Thymus (tissue), 14 donors: ENCODE results near the gene GRHPR. TPM values are rescaled to one million over a fixed set of nuclear protein-coding genes. Genes with fewer than 3 reads are reported as not detected.
A peak's percentile ranks its signal among the peaks of the same experiment; 100 is the strongest.

ENCODE experiments used
- DNase-seq, 9 donors: peaks; one replicate each; pipeline ENCODE4 v3.0.0-alpha.2; 2013; ENCODE audit warnings: low spot score in 9 of 9, low read depth in 6 of 9, missing footprints in 1 of 9
- H3K27ac ChIP-seq, 2 donors: one replicate each; pipeline ENCODE4 v1.5.1; 2013; ENCODE audit warnings: control low read depth in 1 of 2, low read depth in 1 of 2, low read length in 1 of 2, mild to moderate bottlenecking in 1 of 2, moderate library complexity in 1 of 2
- H3K27me3 ChIP-seq, 2 donors: one replicate each; pipeline ENCODE4 v1.5.1; 2013; ENCODE audit warnings: low read length in 1 of 2; ENCODE audit not compliant: control insufficient read depth in 2 of 2, insufficient read depth in 1 of 2
- H3K36me3 ChIP-seq, 2 donors: one replicate each; pipeline ENCODE4 v1.5.1; 2013; ENCODE audit warnings: low read length in 1 of 2, mild to moderate bottlenecking in 1 of 2, moderate library complexity in 1 of 2; ENCODE audit not compliant: control insufficient read depth in 2 of 2, insufficient read depth in 2 of 2
- H3K4me1 ChIP-seq, 2 donors: one replicate each; pipeline ENCODE4 v1.5.1; 2013; ENCODE audit warnings: low read length in 2 of 2; ENCODE audit not compliant: control insufficient read depth in 2 of 2, insufficient read depth in 2 of 2
- H3K4me3 ChIP-seq, 2 donors: one replicate each; pipeline ENCODE4 v1.5.1; 2013; ENCODE audit warnings: low read length in 2 of 2, control low read depth in 1 of 2, mild to moderate bottlenecking in 1 of 2
- H3K9me3 ChIP-seq, 2 donors: one replicate each; pipeline ENCODE4 v1.5.1; 2013; ENCODE audit warnings: low read length in 1 of 2, mild to moderate bottlenecking in 1 of 2; ENCODE audit not compliant: control insufficient read depth in 2 of 2, insufficient read depth in 1 of 2
- WGBS: extraction: QIAGEN DNeasy Blood & Tissue Kit; methylation state at CpG from one replicate; pipeline ENCODE4 v1.1.7; 2013; 5-methylcytosine and 5-hydroxymethylcytosine counted together
- long read RNA-seq, 10 donors: transcript quantifications; one replicate each; lab custom pipeline, GENCODE V29; 2026
- polyA plus RNA-seq: library from polyadenylated mRNA; stranded (reverse); fragments of 200-250 nt; gene quantifications from one replicate; pipeline ENCODE4 v1.2.3, GENCODE V29; 2013
- total RNA-seq: library from RNA; stranded (reverse); fragments of 120-200 nt; gene quantifications from one replicate; pipeline ENCODE4 v1.2.4, GENCODE V29; 2013
- donor health status: healthy.

GRHPR gene
- 70.1 TPM for total RNA-seq
- 59.2 TPM for polyA plus RNA-seq
- long read RNA-seq, donor 1, partial matches to known transcripts, result 0 of 4 reads
- long read RNA-seq, donor 1, other reads (novel, unspliced or antisense), result 0 of 4 reads
- long read RNA-seq, donor 2, result 0 reads
- long read RNA-seq, donor 3, full-length matches to known transcripts, result 61 of 73 reads
- long read RNA-seq, donor 3, partial matches to known transcripts, result 12 of 73 reads
- long read RNA-seq, donor 3, other reads (novel, unspliced or antisense), result 0 of 73 reads
- long read RNA-seq, donor 4, full-length matches to known transcripts, result 15 of 15 reads
- long read RNA-seq, donor 4, partial matches to known transcripts, result 0 of 15 reads
- long read RNA-seq, donor 4, other reads (novel, unspliced or antisense), result 0 of 15 reads
- long read RNA-seq, donor 5, full-length matches to known transcripts, result 51 of 56 reads
- long read RNA-seq, donor 5, partial matches to known transcripts, result 5 of 56 reads
- long read RNA-seq, donor 5, other reads (novel, unspliced or antisense), result 0 of 56 reads
- long read RNA-seq, donor 6, full-length matches to known transcripts, result 30 of 30 reads
- long read RNA-seq, donor 6, partial matches to known transcripts, result 0 of 30 reads
- long read RNA-seq, donor 6, other reads (novel, unspliced or antisense), result 0 of 30 reads
- long read RNA-seq, donor 7, full-length matches to known transcripts, result 13 of 13 reads
- long read RNA-seq, donor 7, partial matches to known transcripts, result 0 of 13 reads
- long read RNA-seq, donor 7, other reads (novel, unspliced or antisense), result 0 of 13 reads
- long read RNA-seq, donor 8, transcript GRHPR-201 (9 exons, 1,280 nt), result major isoform, 5 of 7 reads
- long read RNA-seq, donor 8, partial matches to known transcripts, result 0 of 7 reads
- long read RNA-seq, donor 8, other reads (novel, unspliced or antisense), result 0 of 7 reads
- long read RNA-seq, donor 9, full-length matches to known transcripts, result 19 of 19 reads
- long read RNA-seq, donor 9, partial matches to known transcripts, result 0 of 19 reads
- long read RNA-seq, donor 9, other reads (novel, unspliced or antisense), result 0 of 19 reads
- long read RNA-seq, donor 10, full-length matches to known transcripts, result 21 of 27 reads
- long read RNA-seq, donor 10, partial matches to known transcripts, result 6 of 27 reads
- long read RNA-seq, donor 10, other reads (novel, unspliced or antisense), result 0 of 27 reads

DNA sequence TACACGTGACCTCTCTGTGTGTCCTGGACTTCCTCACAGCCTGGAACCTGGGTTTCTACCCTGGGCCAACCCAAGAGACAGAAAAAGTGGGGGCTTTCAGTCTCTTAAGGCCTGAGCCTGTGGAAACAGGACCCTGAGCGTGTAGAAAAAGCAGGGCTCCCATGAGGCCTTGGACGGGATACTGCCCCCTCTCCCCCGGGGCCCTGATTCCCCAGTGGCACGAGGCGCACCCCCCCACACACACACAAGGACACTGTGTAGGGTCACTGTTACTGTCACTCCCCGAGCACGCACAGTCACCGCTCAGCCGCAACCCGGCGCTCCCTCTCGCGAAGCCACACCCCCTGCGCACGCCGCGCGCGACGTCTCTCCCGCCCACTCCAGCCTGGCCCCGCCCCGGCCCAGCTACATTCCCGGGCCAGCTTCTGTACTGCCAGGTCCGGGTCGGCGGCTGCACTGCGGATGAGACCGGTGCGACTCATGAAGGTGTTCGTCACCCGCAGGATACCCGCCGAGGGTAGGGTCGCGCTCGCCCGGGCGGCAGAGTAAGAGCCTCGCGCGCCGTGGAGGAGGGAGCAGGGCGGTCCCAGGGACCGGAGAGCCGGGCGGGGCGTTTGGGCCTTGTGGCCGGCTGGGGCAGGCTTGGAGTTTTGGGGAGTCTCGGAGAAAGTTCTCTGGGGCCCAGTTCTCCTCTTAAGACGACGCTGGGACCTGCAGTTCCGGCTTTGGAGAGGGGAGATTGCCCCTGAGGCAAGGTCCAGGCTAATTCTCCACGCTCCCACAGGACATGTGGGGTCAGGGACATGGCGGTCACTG, at the start of gene GRHPR:
Gene GRHPR, plus strand, starts transcription at position 408 of the 816 bp plus-strand sequence. Its CDS starts 55 bp downstream, at position 463.
- peak; percentile 41 to 84 (median 75) for DNase-seq

DNA sequence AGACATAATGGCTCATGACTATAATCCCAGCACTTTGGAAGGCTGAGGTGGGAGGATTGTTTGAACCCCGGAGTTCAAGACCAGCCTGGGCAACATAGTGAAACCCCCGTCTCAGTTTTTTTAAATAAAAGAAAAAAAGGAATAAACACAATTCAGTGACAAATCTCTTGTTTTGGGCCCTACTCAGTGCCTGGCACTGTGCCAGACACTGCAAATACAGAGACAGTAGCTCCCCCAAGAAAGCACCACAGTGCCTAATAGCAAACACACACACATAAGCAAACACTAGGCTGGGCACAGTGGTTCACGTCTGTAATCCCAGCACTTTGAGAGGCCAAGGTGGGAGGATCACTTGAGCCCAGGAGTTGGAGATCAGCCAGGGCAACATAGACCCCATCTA, 49.7 kb upstream of the GRHPR start:
- H3K4me3 ChIP-seq, result no peak overlapping the region
- no peaks in the 10 kb centered on the region for H3K36me3 ChIP-seq
- no peak overlapping the region for H3K27ac ChIP-seq
- H3K9me3 ChIP-seq, result no peaks in the 10 kb centered on the region
- peaks cover 0 to 2% of the 10 kb centered on the region in 2 donors for H3K27me3 ChIP-seq
- DNase-seq, result no peak
- 97% methylated on average over 3 of the region's 3 CpGs for WGBS
- peaks cover 26 to 46% of the 10 kb centered on the region in 2 donors for H3K4me1 ChIP-seq

More for the DNA sequence above, at the start of gene GRHPR:
- H3K27me3 ChIP-seq, result no peaks in the 10 kb centered on the region
- peak within 1 kb of the TSS; percentile 62 to 84 for H3K27ac ChIP-seq
- H3K9me3 ChIP-seq, result peaks cover 0 to 2% of the 10 kb centered on the region in 2 donors
- H3K36me3 ChIP-seq, result peaks cover 15 to 21% of the 10 kb centered on the region in 2 donors
- peaks cover 15 to 16% of the 10 kb centered on the region in 2 donors for H3K4me1 ChIP-seq
- peak within 1 kb of the TSS; percentile 88 to 99 for H3K4me3 ChIP-seq
- WGBS, result 1% methylated on average over 56 of the region's 56 CpGs

DNA sequence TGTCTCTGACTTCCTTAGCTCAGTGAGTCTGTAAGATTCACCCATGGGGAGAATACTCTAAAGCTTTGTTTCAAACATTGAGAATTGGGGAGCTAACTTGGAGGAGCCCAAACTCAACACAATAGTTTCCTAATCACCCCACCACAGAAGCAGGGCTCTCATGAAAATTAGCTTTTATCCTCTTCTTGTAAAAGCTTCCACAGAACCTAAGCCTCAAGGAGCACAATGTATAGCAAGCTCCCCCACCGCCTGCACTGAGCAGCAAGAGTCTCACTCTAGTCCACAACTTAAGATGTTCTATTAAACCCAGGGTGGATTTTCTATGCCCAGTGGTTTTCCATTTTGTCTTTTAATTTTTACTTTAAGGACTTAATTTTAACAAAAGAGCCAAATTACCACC, 48.9 kb upstream of the GRHPR start:
- Histone ChIP-seq H3K36me3 (no peaks in the 10 kb centered on the region), H3K27me3 (peaks cover 0 to 2% of the 10 kb centered on the region in 2 donors), H3K27ac (no peak overlapping the region), H3K4me3 (no peak overlapping the region), H3K4me1 (peaks cover 26 to 46% of the 10 kb centered on the region in 2 donors), H3K9me3 (no peaks in the 10 kb centered on the region)
- 98% methylated on average over 1 of the region's 1 CpG for WGBS
- no peak for DNase-seq

DNA sequence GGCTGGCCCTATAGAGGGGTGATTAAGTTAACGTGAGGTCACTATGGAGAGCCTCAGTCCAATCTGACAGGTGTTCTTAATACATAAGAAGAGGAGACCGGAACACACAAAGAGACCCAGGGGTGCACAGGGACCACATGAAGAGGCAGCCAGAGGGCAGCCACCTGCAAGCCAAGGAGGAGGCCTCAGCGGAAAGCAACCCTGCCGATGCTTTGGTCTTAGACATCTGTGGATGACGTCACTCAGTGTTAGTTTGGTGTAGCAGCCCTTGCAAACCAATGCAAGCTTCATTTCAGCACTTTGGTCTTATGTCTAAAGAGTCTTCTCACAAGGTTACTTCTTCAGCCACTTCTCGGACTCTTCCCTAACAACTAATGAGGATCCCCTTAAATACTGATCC, 47.6 kb upstream of the GRHPR start:
- no peak overlapping the region for H3K4me3 ChIP-seq
- WGBS, result 24% methylated on average over 6 of the region's 6 CpGs
- peak overlapping the region in 1 of 2 donors; percentile 84 for H3K27ac ChIP-seq
- peaks cover 0 to 2% of the 10 kb centered on the region in 2 donors for H3K27me3 ChIP-seq
- peak; percentile 68 to 94 (median 78) for DNase-seq
- no peaks in the 10 kb centered on the region for H3K9me3 ChIP-seq
- peaks cover 26 to 46% of the 10 kb centered on the region in 2 donors for H3K4me1 ChIP-seq
- no peaks in the 10 kb centered on the region for H3K36me3 ChIP-seq

DNA sequence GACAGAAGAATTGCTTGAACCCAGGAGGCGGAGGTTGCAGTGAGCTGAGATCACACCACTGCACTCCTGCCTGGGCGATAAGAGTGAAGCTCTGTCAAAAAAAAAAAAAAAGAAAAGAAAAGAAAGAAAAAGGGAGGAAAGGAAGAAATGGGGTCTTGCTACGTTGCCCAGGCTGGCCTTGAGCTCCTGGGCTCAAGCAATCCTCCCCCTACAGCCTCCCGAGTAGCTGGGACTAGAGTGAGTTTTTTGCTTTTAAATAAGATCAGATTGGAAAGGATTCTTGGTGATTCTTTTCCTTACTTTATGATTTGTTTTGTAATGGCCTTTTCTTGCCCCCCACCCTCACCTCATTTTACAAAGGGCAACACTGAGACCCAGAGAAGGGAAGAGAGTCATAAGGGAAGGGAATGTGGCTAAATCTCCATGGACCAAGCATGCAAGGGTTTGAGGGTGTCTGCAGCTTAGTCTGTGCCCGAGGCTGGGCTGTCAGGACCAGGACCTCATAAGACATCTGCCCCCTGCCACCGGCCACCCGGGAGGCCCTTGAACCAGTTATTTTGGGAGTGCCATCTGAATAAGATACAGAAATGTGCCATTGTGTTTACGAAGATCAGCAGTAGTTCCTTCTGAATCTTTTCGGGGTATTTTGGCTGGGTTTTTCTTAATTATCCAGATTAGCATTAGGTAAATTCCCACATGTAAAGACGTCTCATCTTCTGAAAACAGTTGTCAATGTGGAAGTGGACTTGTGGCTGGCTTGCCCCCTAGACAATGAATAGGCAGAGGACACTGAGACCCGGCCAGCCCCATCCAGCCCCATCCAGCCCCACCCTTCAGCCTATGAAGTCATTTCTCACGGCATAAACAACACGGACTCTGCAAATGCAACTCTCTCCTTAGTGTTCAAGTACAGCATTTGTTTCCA, 44.5 kb upstream of the GRHPR start:
- Histone ChIP-seq H3K36me3 (no peaks in the 10 kb centered on the region), H3K4me3 (no peak overlapping the region), H3K4me1 (peaks cover 26 to 27% of the 10 kb centered on the region in 2 donors), H3K9me3 (no peaks in the 10 kb centered on the region), H3K27ac (no peak overlapping the region), H3K27me3 (peaks cover 0 to 2% of the 10 kb centered on the region in 2 donors)
- DNase-seq, result no peak
- 91% methylated on average over 13 of the region's 13 CpGs for WGBS

DNA sequence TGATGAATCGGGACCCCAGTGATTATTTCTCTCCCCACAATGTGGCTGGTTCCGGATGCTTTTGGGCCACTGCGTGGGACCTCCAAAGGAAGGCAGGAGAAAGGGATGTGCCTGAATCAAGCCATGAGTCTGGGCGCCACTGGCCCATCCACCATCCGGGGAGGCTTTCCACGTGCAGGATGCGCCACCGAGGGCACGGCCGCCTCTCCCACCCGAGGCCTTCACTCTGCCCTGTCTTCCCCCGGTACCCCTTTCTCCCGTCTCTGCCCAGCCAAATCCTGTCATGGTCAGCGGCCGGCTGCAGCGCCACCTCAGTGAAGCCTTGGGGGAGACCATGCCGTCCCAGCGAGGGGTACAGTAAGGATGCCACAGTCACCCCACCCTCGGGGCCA, 43.9 kb upstream of the GRHPR start:
- no peak overlapping the region for H3K27ac ChIP-seq
- no peak for DNase-seq

DNA sequence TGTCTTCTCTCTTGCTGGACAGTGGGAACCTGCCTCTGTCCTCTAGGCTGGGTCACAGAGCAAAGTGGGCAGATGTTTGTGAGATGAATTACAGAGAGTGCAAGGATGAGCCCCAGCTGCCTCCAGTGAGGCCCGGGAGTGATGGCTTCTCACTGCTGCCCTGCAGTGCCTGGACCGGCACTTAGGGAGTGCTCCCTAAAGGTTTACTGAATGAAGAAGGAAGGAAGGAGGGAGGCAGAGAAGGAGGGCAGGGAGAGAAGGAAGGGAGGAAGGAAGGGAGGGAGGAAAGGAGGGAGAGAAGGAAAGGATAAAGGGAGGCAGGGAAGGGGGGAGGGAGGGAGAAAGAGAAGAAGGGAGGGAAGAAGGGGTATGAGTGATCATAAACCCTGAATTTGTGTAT, 42.7 kb upstream of the GRHPR start:
- Histone ChIP-seq H3K9me3 (no peaks in the 10 kb centered on the region), H3K36me3 (no peaks in the 10 kb centered on the region), H3K4me1 (peaks cover 12 to 17% of the 10 kb centered on the region in 2 donors), H3K27me3 (no peaks in the 10 kb centered on the region), H3K4me3 (no peak overlapping the region), H3K27ac (no peak overlapping the region)
- DNase-seq, result no peak
- 95% methylated on average over 2 of the region's 2 CpGs for WGBS

More for the DNA sequence above, 43.9 kb upstream of the GRHPR start:
- WGBS, result 93% methylated on average over 19 of the region's 19 CpGs
- Histone ChIP-seq H3K27me3 (peaks cover 0 to 1% of the 10 kb centered on the region in 2 donors), H3K36me3 (no peaks in the 10 kb centered on the region), H3K4me1 (peaks cover 22 to 24% of the 10 kb centered on the region in 2 donors), H3K9me3 (no peaks in the 10 kb centered on the region), H3K4me3 (no peak overlapping the region)
